H1 (cell line): ENCODE data around the gene MEA1. TPM values are rescaled to one million over a fixed set of nuclear protein-coding genes. Genes with fewer than 3 reads are reported as not detected.

Experiments
- CTCF ChIA-PET: fragments of 300-600 bp; sonication (Branson Sonifier 250); formaldehyde crosslinking; loops from one replicate; lab custom pipeline; 2021; ENCODE audit not compliant: partially characterized antibody; lab: Charles Lee
- POLR2A ChIA-PET: fragments of 300-600 bp; sonication (Branson Sonifier 250); formaldehyde crosslinking; loops from one replicate; lab custom pipeline; 2021; ENCODE audit warnings: inconsistent platforms; ENCODE audit not compliant: partially characterized antibody; lab: Charles Lee
- DNase-seq, 2 experiments: peaks; one replicate each; pipeline versions ENCODE4 v3.0.0 to v3.0.0-alpha.2; 2010 to 2022; ENCODE audit warnings: low spot score in 2 of 2, low read depth in 1 of 2, mixed read lengths in 1 of 2
- FAIRE-seq: peaks from 2 replicates; lab custom pipeline; 2011; peaks lifted over from hg19 to GRCh38; lab: Jason Lieb, UNC
- H2AFZ ChIP-seq: 2 replicates; pipeline ENCODE4 v1.8.1; 2012; ENCODE audit warnings: low read length, inconsistent platforms
- H2AK5ac ChIP-seq: 2 replicates; pipeline ENCODE4 v1.6.1; 2013; ENCODE audit warnings: low read depth, low read length
- H2BK120ac ChIP-seq: replicated peaks from 2 replicates; pipeline ENCODE3; 2013; ENCODE audit warnings: low read depth, low read length, inconsistent platforms
- H2BK12ac ChIP-seq: 2 replicates; pipeline ENCODE4 v1.6.1; 2013; ENCODE audit warnings: low read depth, low read length
- H2BK15ac ChIP-seq: 2 replicates; pipeline ENCODE4 v1.6.1; 2013; ENCODE audit warnings: low read length
- H2BK20ac ChIP-seq: 2 replicates; pipeline ENCODE4 v1.6.1; 2013; ENCODE audit warnings: low read length
- H2BK5ac ChIP-seq: 2 replicates; pipeline ENCODE4 v1.6.1; 2013; ENCODE audit warnings: low read depth, low read length
- H3K14ac ChIP-seq: 2 replicates; pipeline ENCODE4 v1.6.1; 2013; ENCODE audit warnings: inconsistent platforms; ENCODE audit not compliant: insufficient read length
- H3K18ac ChIP-seq: 2 replicates; pipeline ENCODE4 v1.6.1; 2013; ENCODE audit warnings: low read length; ENCODE audit errors: extremely low read depth
- H3K23ac ChIP-seq: 2 replicates; pipeline ENCODE4 v1.6.1; 2013; ENCODE audit warnings: inconsistent platforms; ENCODE audit not compliant: insufficient read length
- H3K23me2 ChIP-seq: 2 replicates; pipeline ENCODE4 v1.6.1; 2013; ENCODE audit warnings: low read depth, low read length
- H3K27ac ChIP-seq: 2 replicates; pipeline ENCODE4 v1.6.1; 2011; ENCODE audit warnings: low read depth, low read length, inconsistent platforms
- H3K27me3 ChIP-seq, 4 experiments: replicated peaks in 1 of 4; 1 replicate in 1 of 4; 2 replicates in 3 of 4; pipeline versions ENCODE4 v1.6.1 to v1.8.1; 2011 to 2013; ENCODE audit warnings: low read length in 3 of 4, mild to moderate bottlenecking in 3 of 4, inconsistent platforms in 2 of 4, mixed read lengths in 2 of 4, moderate library complexity in 1 of 4; ENCODE audit not compliant: control insufficient read depth in 3 of 4, insufficient read depth in 3 of 4; ENCODE audit errors: extremely low read depth in 1 of 4
- H3K36me3 ChIP-seq, 4 experiments: 2 replicates each; pipeline versions ENCODE4 v1.6.1 to v1.8.1; 2011 to 2013; ENCODE audit warnings: mild to moderate bottlenecking in 4 of 4, low read length in 3 of 4, moderate library complexity in 2 of 4, control low read depth in 1 of 4, inconsistent platforms in 1 of 4; ENCODE audit not compliant: insufficient read depth in 4 of 4, control insufficient read depth in 2 of 4
- H3K4ac ChIP-seq: replicated peaks from 2 replicates; pipeline ENCODE3; 2013; ENCODE audit warnings: low read length, low read depth, mixed read lengths, inconsistent platforms; ENCODE audit not compliant: insufficient read length
- H3K4me1 ChIP-seq, 4 experiments: replicated peaks in 1 of 4; 1 replicate in 1 of 4; 2 replicates in 3 of 4; pipeline versions ENCODE4 v1.6.1 to v1.8.1; 2011 to 2013; ENCODE audit warnings: low read length in 3 of 4, inconsistent platforms in 2 of 4, mixed read lengths in 1 of 4; ENCODE audit not compliant: insufficient read depth in 4 of 4, control insufficient read depth in 3 of 4
- H3K4me2 ChIP-seq, 2 experiments: 2 replicates each; pipeline versions ENCODE4 v1.6.1 to v1.8.1; 2011 to 2013; ENCODE audit warnings: low read depth in 2 of 2, low read length in 2 of 2, control low read depth in 1 of 2, inconsistent platforms in 1 of 2, mild to moderate bottlenecking in 1 of 2; ENCODE audit not compliant: insufficient read depth in 1 of 2
- H3K4me3 ChIP-seq, 4 experiments: fragments of 200-600, 300-600 bp in 1 of 4; sonication (generic), shearing (Covaris generic), sonication (Bioruptor Twin) in 1 of 4; 2 replicates each; pipeline versions ENCODE4 v1.5.1 to v1.8.1; 2011 to 2016; ENCODE audit warnings: low read length in 4 of 4, low read depth in 3 of 4, control low read depth in 2 of 4, inconsistent platforms in 2 of 4, mild to moderate bottlenecking in 2 of 4, mixed read lengths in 1 of 4, moderate library complexity in 1 of 4; ENCODE audit not compliant: insufficient read depth in 2 of 4; ENCODE audit errors: extremely low read depth in 1 of 4
- H3K56ac ChIP-seq: replicated peaks from 2 replicates; pipeline ENCODE3; 2013; ENCODE audit warnings: low read depth, mild to moderate bottlenecking, mixed read lengths, low read length, inconsistent platforms; ENCODE audit not compliant: insufficient read length
- H3K79me1 ChIP-seq: 2 replicates; pipeline ENCODE4 v1.6.1; 2013; ENCODE audit warnings: low read depth, low read length, control low read depth
- H3K79me2 ChIP-seq, 2 experiments: 2 replicates each; pipeline versions ENCODE4 v1.6.1 to v1.8.1; 2012 to 2013; ENCODE audit warnings: low read length in 2 of 2, mild to moderate bottlenecking in 2 of 2, inconsistent platforms in 1 of 2; ENCODE audit not compliant: insufficient read depth in 2 of 2, control insufficient read depth in 1 of 2
- H3K9ac ChIP-seq, 4 experiments: replicated peaks in 1 of 4; 1 replicate in 1 of 4; 2 replicates in 3 of 4; pipeline versions ENCODE4 v1.6.1 to v1.8.1; 2011 to 2013; ENCODE audit warnings: low read depth in 3 of 4, low read length in 3 of 4, control low read depth in 2 of 4, mild to moderate bottlenecking in 2 of 4, moderate library complexity in 2 of 4, inconsistent platforms in 1 of 4; ENCODE audit errors: extremely low read depth in 1 of 4
- H3K9me3 ChIP-seq, 2 experiments: 2 replicates each; pipeline versions ENCODE4 v1.6.1 to v1.8.1; 2012 to 2013; ENCODE audit warnings: mild to moderate bottlenecking in 2 of 2, moderate library complexity in 2 of 2, control low read depth in 1 of 2, inconsistent platforms in 1 of 2, low read depth in 1 of 2, low read length in 1 of 2, mixed read lengths in 1 of 2; ENCODE audit not compliant: insufficient read depth in 2 of 2
- H4K20me1 ChIP-seq, 2 experiments: replicated peaks in 1 of 2; 2 replicates each; pipeline versions ENCODE3 to v1.8.1; 2011 to 2013; ENCODE audit warnings: inconsistent platforms in 2 of 2, low read length in 2 of 2, mild to moderate bottlenecking in 1 of 2; ENCODE audit not compliant: insufficient read depth in 2 of 2, control insufficient read depth in 1 of 2
- H4K5ac ChIP-seq: 2 replicates; pipeline ENCODE4 v1.6.1; 2013; ENCODE audit warnings: low read length, low read depth, mixed read lengths, inconsistent platforms; ENCODE audit not compliant: insufficient read length
- H4K8ac ChIP-seq: 2 replicates; pipeline ENCODE4 v1.8.0; 2013; ENCODE audit warnings: mild to moderate bottlenecking, moderate library complexity, low read length, inconsistent platforms; ENCODE audit not compliant: insufficient read depth; ENCODE audit errors: extremely low read depth
- H4K91ac ChIP-seq: replicated peaks from 2 replicates; pipeline ENCODE3; 2013; ENCODE audit warnings: low read length, mixed read lengths, inconsistent platforms; ENCODE audit not compliant: insufficient read length
- ATF2 ChIP-seq: IDR thresholded peaks from 2 replicates; pipeline ENCODE4 v1.6.1; 2012; ENCODE audit warnings: low read length, inconsistent platforms
- BCL11A ChIP-seq, 2 experiments: IDR thresholded peaks; one replicate each; pipeline ENCODE4 v1.6.1; 2011; ENCODE audit warnings: low read depth in 2 of 2, low read length in 2 of 2, mild to moderate bottlenecking in 2 of 2
- CTBP2 ChIP-seq: IDR thresholded peaks from 2 replicates; pipeline ENCODE4 v1.7.0; 2011; ENCODE audit warnings: borderline replicate concordance, mild to moderate bottlenecking, moderate library complexity, mixed read lengths, low read length; ENCODE audit not compliant: insufficient read depth, insufficient read length
- HDAC6 ChIP-seq: IDR thresholded peaks from one replicate; pipeline ENCODE4 v1.7.1; 2012; ENCODE audit warnings: low read depth, mild to moderate bottlenecking, inconsistent platforms, low read length, moderate library complexity
- KDM1A ChIP-seq: fragments of 200-600, 300-600 bp; sonication (generic); IDR thresholded peaks from 2 replicates; pipeline ENCODE4 v1.7.1; 2016; ENCODE audit warnings: mild to moderate bottlenecking, low read length, borderline replicate concordance
- KDM5A ChIP-seq: fragments of 200-600 bp; IDR thresholded peaks from 2 replicates; pipeline ENCODE4 v1.7.1; 2012; ENCODE audit warnings: mild to moderate bottlenecking, low read length, inconsistent platforms, mixed read lengths
- RFX5 ChIP-seq: IDR thresholded peaks from 2 replicates; pipeline ENCODE4 v1.6.1; 2011; ENCODE audit warnings: low read depth, low read length, improper control_type of control experiment, borderline replicate concordance
- SUZ12 ChIP-seq: fragments of 200-600 bp; sonication (generic); IDR thresholded peaks from 2 replicates; pipeline ENCODE4 v1.6.1; 2012; ENCODE audit warnings: mild to moderate bottlenecking, inconsistent platforms, low read length, moderate library complexity, mixed read lengths
- TAF7 ChIP-seq: optimal IDR thresholded peaks from 2 replicates; pipeline ENCODE3; 2011; ENCODE audit warnings: low read depth, mild to moderate bottlenecking, inconsistent platforms, low read length, moderate library complexity, borderline replicate concordance
- TCF12 ChIP-seq: IDR thresholded peaks from 2 replicates; pipeline ENCODE4 v1.6.1; 2011; ENCODE audit warnings: low read depth, mild to moderate bottlenecking, low read length
- YY1 ChIP-seq: IDR thresholded peaks from 2 replicates; pipeline ENCODE4 v1.6.1; 2011; ENCODE audit warnings: low read depth, mild to moderate bottlenecking, low read length
- WGBS, 2 experiments: shearing (Covaris generic) in 1 of 2; methylation state at CpG; one replicate each; pipeline versions ENCODE4 v1.1.6 to v1.1.7; 2013 to 2015; ENCODE audit warnings: low lambda C conversion rate in 2 of 2, mixed read lengths in 2 of 2, inconsistent platforms in 1 of 2, low coverage in 1 of 2, missing lambda C conversion rate in 1 of 2; ENCODE audit not compliant: insufficient replicate concordance in 2 of 2, insufficient coverage in 1 of 2, insufficient read length in 1 of 2; ENCODE audit errors: extremely low coverage in 1 of 2, missing lambda C conversion rate in 1 of 2; 5-methylcytosine and 5-hydroxymethylcytosine counted together
- polyA plus RNA-seq, 7 experiments: library from polyadenylated mRNA; depleted of rRNA in 3 of 7; stranded (reverse) in 5 of 7; unstranded in 2 of 7; fragments of >200 nt in 5 of 7; fragments of 200-250 nt in 2 of 7; gene quantifications; 1 replicate in 5 of 7; 2 replicates in 1 of 7; 4 replicates in 1 of 7; pipeline versions ENCODE4 v1.2.1 to v1.2.3, GENCODE V29; 2011 to 2013; ENCODE audit warnings: missing spikeins in 2 of 7, mixed read lengths in 2 of 7
- total RNA-seq: library from RNA; stranded (reverse); fragmentation: NEBNext Ultra II Directional; extraction: Animal tissue kit (Norgen Biotek cat#: 25700); gene quantifications from 2 replicates; pipeline ENCODE4 v1.2.1, GENCODE V29; 2021

The MEA1 gene
- total and polyA plus RNA-seq, 2 of the 8 experiments (the other 6 are each of a cell fraction or from before 2014, with no cell fraction given), result 94.2 to 96.4 TPM

- Histone ChIP-seq H3K4ac (no peak overlapping the region), H3K56ac (no peak overlapping the region), H2BK120ac (no peak overlapping the region), H2BK5ac (no peak overlapping the region), H3K79me1 (peaks cover 4% of the 10 kb centered on the region; the same call in 1 of the 2 replicates), H3K4me3 (no peak overlapping the region), H2BK15ac (no peak overlapping the region), H4K20me1 (peaks cover 0 to 6% of the 10 kb centered on the region in 2 experiments), H2BK12ac (no peak overlapping the region), H4K5ac (no peak overlapping the region), H3K14ac (no peak overlapping the region), H2AK5ac (no peak overlapping the region), H4K8ac (no peak overlapping the region), H3K36me3 (peaks cover 40 to 84% (median 57%) of the 10 kb centered on the region in 4 experiments), H3K27ac (no peak overlapping the region), H2AFZ (no peak overlapping the region), H3K27me3 (no peaks in the 10 kb centered on the region), H3K9ac (no peak overlapping the region), H3K79me2 (peaks cover 0 to 9% of the 10 kb centered on the region in 2 experiments; a peak in 2 of 4 replicates), H3K4me2 (no peak overlapping the region), H2BK20ac (no peak overlapping the region), H3K4me1 (no peaks in the 10 kb centered on the region), H3K23ac (no peak overlapping the region), H4K91ac (no peak overlapping the region), H3K18ac (no peak overlapping the region), H3K23me2 (peaks cover 2% of the 10 kb centered on the region; the same call in 1 of the 2 replicates), H3K9me3 (no peaks in the 10 kb centered on the region)
- ChIA-PET CTCF (interaction anchor here (0.7 to 1.7 kb wide), 2 partner anchors 77 to 115 kb away, joined by 3 to 8 read pairs; no protein-coding TSS in a partner anchor), POLR2A (interaction anchor here (1.0 to 29.7 kb wide), 4 partner anchors 6 to 66 kb away, joined by 3 to 584 read pairs (median 294); partner anchors contain the start of genes CUL7, KLHDC3, MEA1 and RRP36)
- DNase-seq (no peak), FAIRE-seq (no peak)
- 93% methylated on average over 9 of the region's 9 CpGs; no CpG with 5 or more reads in 1 of the 2 experiments for WGBS, 2 experiments
- TF ChIP-seq HDAC6, result no peak
- TF ChIP-seq SUZ12, result no peak
- no peak for TF ChIP-seq KDM5A
- TF ChIP-seq KDM1A, result no peak
- no peak for TF ChIP-seq YY1
- TF ChIP-seq BCL11A (IDR thresholded peaks at IDR 0.05; ENCODE audit: low read depth in 2 of 2, low read length in 2 of 2), result no peak
- no peak for TF ChIP-seq ATF2
- no peak for TF ChIP-seq RFX5
- no peak for TF ChIP-seq CTBP2
- no peak for TF ChIP-seq TAF7
- TF ChIP-seq TCF12, result no peak
Observed at GRCh38 chr6:43029120-43029519, 15.4 kb upstream of the MEA1 start.
